ENCODE results near the gene STRIP1. TPM values are rescaled to one million over a fixed set of nuclear protein-coding genes. Genes with fewer than 3 reads are reported as not detected.
A peak's percentile ranks its signal among the peaks of the same experiment; 100 is the strongest.

STRIP1 gene
- total RNA-seq, 1 donor from 2014 or later, result 69.2 TPM

DNA sequence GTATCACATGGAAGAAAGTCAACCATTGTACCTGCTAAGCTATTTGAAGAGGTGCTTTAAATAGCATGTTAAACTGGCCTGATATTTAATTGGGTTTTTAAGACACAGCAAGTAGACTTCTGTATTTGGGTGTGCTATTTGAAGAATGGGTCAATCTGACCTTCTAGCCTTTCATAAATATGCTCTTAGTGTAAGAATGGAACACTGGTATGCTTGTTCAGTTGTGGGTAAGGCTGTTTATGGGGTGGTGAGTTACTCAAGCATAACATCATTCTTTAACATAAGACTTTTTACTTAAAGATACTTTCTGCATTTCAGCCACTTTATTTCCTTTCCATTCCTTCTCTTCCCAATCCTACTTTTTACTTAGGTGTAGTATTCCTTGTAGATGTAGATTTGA is 28.5 kb upstream of the STRIP1 start:
- H3K9me3 Mint-ChIP-seq, result no peaks in the 10 kb centered on the region
- H3K27ac Mint-ChIP-seq, result peak overlapping the region; percentile 94
- DNase-seq (ENCODE audit: extremely low spot score, unreplicated experiment), result no peak
- H3K4me1 Mint-ChIP-seq (ENCODE audit: unreplicated experiment), result peaks cover 51% of the 10 kb centered on the region
- H3K36me3 Mint-ChIP-seq, result peaks cover 4% of the 10 kb centered on the region
- TF ChIP-seq, protein P1, sequence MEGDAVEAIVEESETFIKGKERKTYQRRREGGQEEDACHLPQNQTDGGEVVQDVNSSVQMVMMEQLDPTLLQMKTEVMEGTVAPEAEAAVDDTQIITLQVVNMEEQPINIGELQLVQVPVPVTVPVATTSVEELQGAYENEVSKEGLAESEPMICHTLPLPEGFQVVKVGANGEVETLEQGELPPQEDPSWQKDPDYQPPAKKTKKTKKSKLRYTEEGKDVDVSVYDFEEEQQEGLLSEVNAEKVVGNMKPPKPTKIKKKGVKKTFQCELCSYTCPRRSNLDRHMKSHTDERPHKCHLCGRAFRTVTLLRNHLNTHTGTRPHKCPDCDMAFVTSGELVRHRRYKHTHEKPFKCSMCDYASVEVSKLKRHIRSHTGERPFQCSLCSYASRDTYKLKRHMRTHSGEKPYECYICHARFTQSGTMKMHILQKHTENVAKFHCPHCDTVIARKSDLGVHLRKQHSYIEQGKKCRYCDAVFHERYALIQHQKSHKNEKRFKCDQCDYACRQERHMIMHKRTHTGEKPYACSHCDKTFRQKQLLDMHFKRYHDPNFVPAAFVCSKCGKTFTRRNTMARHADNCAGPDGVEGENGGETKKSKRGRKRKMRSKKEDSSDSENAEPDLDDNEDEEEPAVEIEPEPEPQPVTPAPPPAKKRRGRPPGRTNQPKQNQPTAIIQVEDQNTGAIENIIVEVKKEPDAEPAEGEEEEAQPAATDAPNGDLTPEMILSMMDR (conservative IDR thresholded peaks at IDR 0.05), result no peak
- H3K4me3 Mint-ChIP-seq, result peak overlapping the region; percentile 1
- H3K27me3 Mint-ChIP-seq, result no peaks in the 10 kb centered on the region

DNA sequence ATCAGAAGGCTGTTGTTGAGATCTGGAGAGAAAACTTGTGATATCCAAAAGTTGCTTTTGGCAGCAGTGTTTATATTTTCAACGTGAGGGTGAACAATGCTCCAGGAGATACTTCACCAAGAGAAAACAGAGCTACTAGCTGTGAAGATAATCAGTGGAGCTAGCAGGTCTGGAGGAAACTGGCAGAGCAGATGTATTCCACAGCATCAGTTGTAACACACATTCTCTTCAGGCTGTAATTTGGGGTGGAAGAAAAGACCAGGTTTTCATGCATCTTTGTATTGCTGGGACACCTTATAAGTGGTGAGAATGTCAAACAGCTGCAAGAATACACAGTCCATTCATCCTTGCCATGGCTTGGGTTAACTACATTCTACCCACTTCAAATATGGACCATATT is 27.9 kb upstream of the STRIP1 start:
- no peaks in the 10 kb centered on the region for H3K27me3 Mint-ChIP-seq
- peaks cover 8% of the 10 kb centered on the region for H3K36me3 Mint-ChIP-seq
- peaks cover 53% of the 10 kb centered on the region for H3K4me1 Mint-ChIP-seq (ENCODE audit: unreplicated experiment)
- TF ChIP-seq, protein P1 (conservative IDR thresholded peaks at IDR 0.05), result no peak
- H3K9me3 Mint-ChIP-seq, result no peaks in the 10 kb centered on the region
- H3K4me3 Mint-ChIP-seq, result no peak overlapping the region
- no peak for DNase-seq (ENCODE audit: extremely low spot score, unreplicated experiment)
- no peak overlapping the region for H3K27ac Mint-ChIP-seq

DNA sequence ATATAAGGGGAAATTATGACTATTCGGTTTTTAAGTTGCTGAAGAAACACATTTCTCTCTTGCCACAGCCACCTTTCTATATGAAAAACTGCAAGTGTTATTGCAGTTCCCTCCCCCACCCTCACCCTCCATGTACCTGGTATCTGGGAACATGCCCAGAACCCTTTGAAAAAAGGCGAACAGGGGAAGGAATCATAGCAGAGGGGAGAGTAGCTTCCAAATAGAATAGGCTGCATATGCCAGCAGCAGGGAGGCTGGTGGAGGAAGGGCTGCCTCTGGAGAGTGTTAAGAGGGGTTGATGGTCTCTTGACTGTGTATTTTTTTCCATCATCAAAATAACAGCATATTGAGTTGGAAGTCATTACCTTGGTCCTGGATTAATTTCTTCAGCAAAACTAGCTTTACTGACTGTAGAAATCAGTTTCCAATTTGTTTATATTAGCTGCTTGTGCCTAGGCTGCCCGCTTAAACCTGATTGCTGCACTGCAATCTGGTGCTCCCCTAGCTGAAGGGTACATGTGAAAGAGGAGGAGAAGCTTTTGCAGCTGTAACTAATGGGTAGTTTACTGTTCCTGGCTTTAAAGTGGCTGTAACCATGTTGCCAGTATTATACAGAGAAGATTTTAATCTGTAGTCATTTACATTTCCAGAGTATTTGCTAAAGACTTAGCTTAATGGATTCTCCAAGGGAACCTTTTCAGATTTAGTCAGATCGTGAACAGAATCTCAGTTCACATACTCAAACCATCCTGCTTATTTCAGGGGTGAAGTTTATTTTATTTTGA is 27.2 kb upstream of the STRIP1 start:
- TF ChIP-seq, protein P1 (conservative IDR thresholded peaks at IDR 0.05), result no peak
- H3K36me3 Mint-ChIP-seq, result peaks cover 14% of the 10 kb centered on the region

DNA sequence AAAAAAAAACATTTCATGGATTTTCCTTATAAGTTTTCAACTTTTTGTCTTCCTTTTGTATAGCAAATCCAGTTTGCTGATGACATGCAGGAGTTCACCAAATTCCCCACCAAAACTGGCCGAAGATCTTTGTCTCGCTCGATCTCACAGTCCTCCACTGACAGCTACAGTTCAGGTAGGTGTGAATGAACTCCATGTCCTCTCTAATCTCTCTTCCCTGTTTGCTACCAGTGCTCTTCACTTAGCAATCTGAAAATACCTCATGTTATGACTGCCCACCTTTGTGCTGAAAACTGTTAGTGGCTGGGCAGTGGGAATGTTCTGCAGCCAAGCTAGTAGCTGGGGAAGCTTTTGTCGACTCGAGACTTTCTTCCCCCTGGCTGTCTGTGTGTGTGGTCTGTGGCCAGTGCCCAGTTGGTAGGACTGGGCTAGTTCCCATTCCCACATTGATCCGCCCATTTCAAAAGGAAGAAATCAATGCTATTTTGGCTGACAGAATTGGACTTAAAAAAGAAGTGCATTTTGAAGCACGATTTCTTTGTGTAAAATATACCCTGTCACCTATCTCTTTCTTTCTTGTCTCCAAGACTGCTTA is 25.4 kb upstream of the STRIP1 start:
- Mint-ChIP-seq H3K4me3 (no peak overlapping the region), H3K27ac (no peak overlapping the region), H3K9me3 (no peaks in the 10 kb centered on the region), H3K36me3 (peaks cover 20% of the 10 kb centered on the region), H3K4me1 (ENCODE audit: unreplicated experiment) (peaks cover 38% of the 10 kb centered on the region), H3K27me3 (no peaks in the 10 kb centered on the region)
- no peak for DNase-seq (ENCODE audit: extremely low spot score, unreplicated experiment)
- TF ChIP-seq, protein P1 (conservative IDR thresholded peaks at IDR 0.05), result no peak

More for the DNA sequence above, 27.2 kb upstream of the STRIP1 start:
- Mint-ChIP-seq H3K9me3 (no peaks in the 10 kb centered on the region), H3K4me3 (no peak overlapping the region), H3K27me3 (no peaks in the 10 kb centered on the region), H3K27ac (peak overlapping the region; percentile 23), H3K4me1 (ENCODE audit: unreplicated experiment) (peaks cover 54% of the 10 kb centered on the region)
- no peak for DNase-seq (ENCODE audit: extremely low spot score, unreplicated experiment)

DNA sequence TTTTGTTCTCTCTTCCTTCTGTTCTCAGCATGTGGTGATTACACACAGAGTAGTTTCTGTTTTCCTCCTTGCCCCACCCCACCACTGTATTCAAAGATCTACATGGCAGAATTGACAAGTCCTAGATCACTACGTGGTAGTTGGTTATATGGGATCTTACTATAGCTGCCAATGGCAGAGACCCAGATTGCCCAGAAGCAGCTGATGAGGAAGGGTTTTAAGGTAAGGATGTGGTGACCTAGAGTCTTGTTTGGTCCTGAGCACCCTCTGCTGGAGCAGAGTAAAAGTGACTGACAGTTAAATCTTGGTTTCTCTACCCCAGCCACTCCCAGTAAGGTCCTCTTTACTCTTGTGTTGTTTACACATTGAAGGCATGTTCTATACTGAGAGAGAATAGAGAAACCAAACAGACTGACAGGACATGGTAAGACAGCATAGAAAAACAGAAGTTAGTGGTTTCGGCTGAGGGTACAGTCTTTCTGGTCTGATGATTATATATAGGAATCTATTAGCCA is 22.8 kb upstream of the STRIP1 start:
- H3K4me1 Mint-ChIP-seq (ENCODE audit: unreplicated experiment), result peaks cover 13% of the 10 kb centered on the region
- peaks cover 34% of the 10 kb centered on the region for H3K36me3 Mint-ChIP-seq
- no peaks in the 10 kb centered on the region for H3K9me3 Mint-ChIP-seq
- peak overlapping the region; percentile 73 for H3K27ac Mint-ChIP-seq
- H3K27me3 Mint-ChIP-seq, result no peaks in the 10 kb centered on the region
- DNase-seq (ENCODE audit: extremely low spot score, unreplicated experiment), result no peak
- H3K4me3 Mint-ChIP-seq, result no peak overlapping the region
- TF ChIP-seq, protein P1 (conservative IDR thresholded peaks at IDR 0.05), result peak; percentile 68
